Cardiac fibroblast (primary cell): Measurements from ENCODE around the gene SETD1B.

Experiments used
- DNase-seq, 2 donors: peaks; one replicate each; pipeline versions ENCODE4 v3.0.0 to v3.0.0-alpha.2; 2010; ENCODE audit warnings: low read depth in 2 of 2
- H3K4me3 ChIP-seq, 2 donors: replicated peaks in 1 of 2; 1 replicate in 1 of 2; 2 replicates in 1 of 2; pipeline ENCODE4 v1.5.1; 2011; ENCODE audit warnings: low read depth in 2 of 2, low read length in 2 of 2, mild to moderate bottlenecking in 2 of 2, moderate library complexity in 1 of 2
- CTCF ChIP-seq: IDR thresholded peaks from one replicate; pipeline ENCODE4 v1.5.1; 2011; ENCODE audit warnings: low read depth, mild to moderate bottlenecking, low read length, inconsistent platforms

Gene SETD1B

GRCh38 chr12:121796855-121797751 lies 6.7 kb upstream of the SETD1B start:
- TF ChIP-seq CTCF: peak; percentile 31
- peak; percentile 90 for DNase-seq
- H3K4me3 ChIP-seq: peak overlapping the region in 1 of 2 donors; percentile 69

- no peak for TF ChIP-seq CTCF
- peak overlapping the region; percentile 17 to 69 for H3K4me3 ChIP-seq
- peak in 1 of 2 donors; percentile 48 for DNase-seq
These were observed 5.6 kb upstream of the SETD1B start for GRCh38 chr12:121797937-121798786.

GRCh38 chr12:121798787-121799155 lies 5.0 kb upstream of the SETD1B start:
- DNase-seq: no peak
- no peak for TF ChIP-seq CTCF
- peak overlapping the region; percentile 17 to 69 for H3K4me3 ChIP-seq

- peak; percentile 7 for TF ChIP-seq CTCF
- H3K4me3 ChIP-seq: peak overlapping the region; percentile 47 to 69
- peak; percentile 82 to 83 for DNase-seq
These were observed 4.5 kb upstream of the SETD1B start for GRCh38 chr12:121799156-121799841.

- DNase-seq: peak; percentile 90 to 93
- no peak for TF ChIP-seq CTCF
- H3K4me3 ChIP-seq: peak overlapping the region; percentile 47 to 69
These were observed 3.7 kb upstream of the SETD1B start for GRCh38 chr12:121799842-121800693.
